NT2/D1 (cell line): ENCODE results near the gene HTATIP2.

Source experiments
- SUZ12 ChIP-seq: IDR thresholded peaks from 2 replicates; pipeline ENCODE4 v1.6.1; 2011; ENCODE audit not compliant: insufficient read length, insufficient read depth; ENCODE audit errors: extremely low read depth
- YY1 ChIP-seq: IDR thresholded peaks from 2 replicates; pipeline ENCODE4 v1.6.1; 2011; ENCODE audit not compliant: insufficient read length, insufficient read depth
- ZNF274 ChIP-seq: IDR thresholded peaks from 2 replicates; pipeline ENCODE4 v1.6.1; 2011; ENCODE audit warnings: mild to moderate bottlenecking, low read depth, low read length

GRCh38 chr11:20397281-20397680, 33.8 kb downstream of the HTATIP2 start:
- TF ChIP-seq YY1 (no peak), ZNF274 (no peak), SUZ12 (no peak)
